Stimulated activated CD8-positive, alpha-beta memory T cell treated with anti-CD3 and anti-CD28 coated beads, Interleukin-2, amount 100 ng/mL, for 48 hours (primary cell): ENCODE results near the gene PAIP2.
"Not testable (repeated sequence)": the region's sequence is repeated elsewhere in the genome, so short reads cannot be mapped to it uniquely, and the experiment has no call there.

Source experiments
- DNase-seq, 2 donors: peaks; one replicate each; pipeline ENCODE4 v3.0.0-alpha.2; 2020; ENCODE audit warnings: low read depth in 2 of 2

Gene PAIP2

GRCh38 chr5:139315056-139315615, 26.5 kb upstream of the PAIP2 start:
- DNase-seq = no peak

GRCh38 chr5:139335811-139336210, 5.8 kb upstream of the PAIP2 start:
- no peak for DNase-seq

GRCh38 chr5:139340051-139340450, 1.6 kb upstream of the PAIP2 start:
- DNase-seq = no peak

DNA sequence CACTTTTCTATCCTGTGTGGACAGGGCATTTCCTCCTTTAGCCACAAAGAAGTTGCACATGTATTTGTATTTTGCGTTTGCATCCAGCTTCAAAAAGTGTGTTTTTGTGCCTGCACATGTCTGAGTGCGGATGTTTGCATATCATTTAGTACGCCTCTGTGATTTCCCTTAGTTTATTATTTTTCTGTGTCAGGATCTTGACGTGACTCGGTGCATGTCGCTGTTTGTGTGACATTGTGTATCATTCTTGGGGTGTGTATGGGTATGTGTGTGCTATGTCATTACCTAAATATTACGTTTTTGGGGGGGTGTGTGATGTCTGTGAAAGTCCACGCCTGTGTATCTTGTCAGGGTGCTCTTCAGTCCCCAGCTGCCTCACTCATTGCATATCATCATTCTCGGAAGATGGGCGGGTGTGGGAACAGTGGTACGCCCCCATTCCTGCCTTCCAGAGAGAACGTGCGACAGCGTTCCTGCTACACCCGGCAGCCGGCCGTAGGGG, 416 bp upstream of the PAIP2 start:
- DNase-seq = no peak

GRCh38 chr5:139342423-139342723, 719 bp downstream of the PAIP2 start:
- DNase-seq = peak in 1 of 2 donors; percentile 79

DNA sequence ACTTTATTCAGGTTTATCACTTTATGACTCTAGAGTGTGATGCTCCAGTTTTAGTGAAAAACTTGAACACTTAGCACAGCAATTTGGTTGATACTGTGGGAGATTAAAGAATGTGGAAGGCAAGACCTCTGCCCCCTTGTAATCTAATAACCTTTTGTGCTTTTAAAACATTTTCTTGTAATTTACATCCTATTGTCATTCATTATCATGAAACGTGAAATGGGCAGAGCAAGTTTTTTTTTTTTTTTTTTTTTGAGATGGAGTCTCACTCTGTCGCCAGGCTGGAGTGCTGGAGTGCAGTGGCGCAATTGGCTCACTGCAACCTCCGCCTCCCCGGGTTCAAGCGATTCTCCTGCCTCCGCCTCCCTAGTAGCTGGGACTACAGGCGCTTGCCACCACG, 1.8 kb downstream of the PAIP2 start:
- no peak for DNase-seq

DNA sequence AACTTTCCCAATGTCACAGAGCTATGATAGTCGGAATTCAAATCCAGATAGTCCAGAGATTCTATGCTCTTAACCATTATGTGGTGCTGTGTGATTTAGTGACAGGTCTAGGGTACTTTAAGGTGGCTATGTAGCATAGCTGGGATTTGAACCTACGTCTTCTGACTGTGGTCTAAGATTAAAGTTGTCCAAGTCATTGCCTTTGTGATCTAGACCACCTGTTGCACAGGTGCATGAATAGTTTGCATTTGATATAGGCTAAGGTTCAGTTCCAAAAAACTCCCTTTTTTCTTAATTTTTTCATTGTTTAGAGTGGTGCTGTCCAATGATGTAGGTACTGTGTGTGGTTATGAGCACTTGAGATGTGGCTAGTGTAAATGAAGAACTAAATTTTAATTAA, 2.5 kb downstream of the PAIP2 start:
- no peak for DNase-seq

GRCh38 chr5:139345442-139345841, 3.8 kb downstream of the PAIP2 start:
- DNase-seq = not testable (repeated sequence)

DNA sequence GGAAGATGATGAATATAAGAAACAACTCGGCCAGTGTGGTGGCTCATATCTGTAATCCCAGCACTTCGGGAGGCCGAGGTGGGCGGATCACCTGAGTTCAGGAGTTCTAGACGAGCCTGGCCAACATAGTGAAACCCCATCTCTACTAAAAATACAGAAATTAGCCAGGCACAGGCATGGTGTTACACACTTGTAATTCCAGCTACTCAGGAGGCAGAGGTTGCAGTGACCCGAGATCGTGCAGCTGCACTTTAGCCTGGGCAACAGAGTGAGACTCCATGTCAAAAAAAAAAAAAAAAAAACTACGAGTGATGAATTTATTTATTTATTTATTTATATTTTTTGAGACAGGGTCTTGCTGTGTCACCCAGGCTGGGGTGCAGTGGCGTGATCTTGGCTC, 6.2 kb downstream of the PAIP2 start:
- DNase-seq = not testable (repeated sequence)

DNA sequence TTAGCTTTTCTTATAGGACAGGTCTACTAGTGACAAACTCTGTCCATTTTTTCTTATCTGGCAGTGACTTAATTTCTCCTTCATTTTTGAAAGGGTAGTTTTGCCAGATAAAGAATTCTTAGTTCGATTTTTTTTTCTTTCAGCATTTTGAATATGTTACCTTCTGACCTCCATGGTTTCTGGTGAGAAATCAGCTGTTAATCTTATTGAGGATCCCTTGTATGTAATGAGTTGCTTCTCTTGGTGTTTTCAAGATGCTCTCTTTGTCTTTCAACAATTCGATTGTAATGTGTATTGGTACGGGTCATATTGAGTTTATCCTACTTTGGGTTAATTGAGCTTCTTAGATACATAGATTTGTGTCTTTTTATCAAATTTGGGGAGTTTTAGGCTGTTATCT, 12.5 kb downstream of the PAIP2 start:
- DNase-seq = no peak

- DNase-seq = not testable (repeated sequence)
Observed at GRCh38 chr5:139355900-139356299, 14.2 kb downstream of the PAIP2 start.

- no peak for DNase-seq
Observed at GRCh38 chr5:139358064-139358463, 16.4 kb downstream of the PAIP2 start.

GRCh38 chr5:139360384-139360783, 18.7 kb downstream of the PAIP2 start:
- no peak for DNase-seq

DNA sequence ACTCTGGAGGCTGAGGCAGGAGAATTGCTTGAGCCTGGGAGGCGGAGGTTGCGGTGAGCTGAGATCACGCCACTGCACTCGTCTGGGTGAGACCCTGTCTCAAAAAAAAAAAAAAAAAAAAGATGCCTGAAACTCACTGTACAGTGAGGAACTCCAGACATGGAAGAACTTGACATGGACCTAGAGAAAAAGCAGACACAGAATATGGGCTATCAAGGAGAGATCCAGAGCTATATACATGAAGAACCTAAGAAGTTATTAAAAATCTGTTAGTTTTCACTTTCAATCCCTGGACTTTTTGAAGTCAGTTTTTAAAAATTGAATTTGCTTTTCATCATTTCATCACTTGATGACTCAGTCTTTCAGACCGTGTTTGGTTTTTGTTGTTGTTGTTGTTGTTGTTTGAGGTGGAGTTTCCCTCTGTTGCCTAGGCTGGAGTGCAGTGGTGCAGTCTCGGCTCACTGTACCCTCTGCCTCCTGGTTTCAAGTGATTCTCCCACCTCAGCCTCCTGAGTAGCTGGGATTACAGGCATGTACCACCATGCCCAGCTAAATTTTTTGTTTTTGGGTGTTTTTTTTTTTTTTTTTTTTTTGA, 20.3 kb downstream of the PAIP2 start:
- DNase-seq = no peak

DNA sequence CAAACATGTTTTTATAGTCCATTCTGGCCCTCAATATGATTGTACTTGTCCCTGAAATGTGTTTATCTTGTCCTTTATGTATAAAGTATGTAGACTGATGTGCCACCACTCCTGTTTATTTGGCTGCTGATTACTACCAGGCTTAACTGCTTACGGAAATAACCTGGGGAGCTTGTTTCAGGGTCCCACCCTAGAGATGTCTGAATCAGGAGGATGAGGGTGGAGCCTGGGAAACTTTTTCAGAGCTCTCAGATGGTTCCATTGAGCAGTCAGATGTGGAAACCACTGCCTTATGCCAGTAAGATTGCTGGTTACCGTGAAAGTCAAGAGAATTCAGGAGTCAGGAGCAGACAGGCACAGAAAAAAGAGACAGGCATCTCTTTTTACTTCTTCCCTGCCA, 22.3 kb downstream of the PAIP2 start:
- DNase-seq = no peak

GRCh38 chr5:139364466-139364865, 22.8 kb downstream of the PAIP2 start:
- DNase-seq = no peak

- no peak for DNase-seq
Observed at GRCh38 chr5:139368613-139369012, 27.0 kb downstream of the PAIP2 start.

DNA sequence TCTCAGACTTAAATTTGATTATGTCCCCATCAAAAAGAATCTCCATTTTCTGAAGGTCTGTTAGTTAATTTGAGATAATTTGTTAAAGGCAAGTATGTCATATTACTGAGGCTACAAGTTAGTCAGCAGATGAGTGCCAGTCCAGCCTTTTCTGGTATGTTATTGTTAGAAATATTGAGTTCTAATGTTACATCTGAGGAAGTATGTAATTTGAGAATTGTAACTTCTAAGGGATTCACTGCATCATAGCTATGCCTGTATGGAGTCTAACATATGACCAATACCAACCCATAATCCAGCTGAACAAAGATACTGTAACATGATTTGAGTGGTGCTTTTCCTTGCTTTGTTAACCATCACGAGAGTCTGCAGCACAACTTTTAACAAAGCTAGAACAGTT, 27.5 kb downstream of the PAIP2 start:
- no peak for DNase-seq

DNA sequence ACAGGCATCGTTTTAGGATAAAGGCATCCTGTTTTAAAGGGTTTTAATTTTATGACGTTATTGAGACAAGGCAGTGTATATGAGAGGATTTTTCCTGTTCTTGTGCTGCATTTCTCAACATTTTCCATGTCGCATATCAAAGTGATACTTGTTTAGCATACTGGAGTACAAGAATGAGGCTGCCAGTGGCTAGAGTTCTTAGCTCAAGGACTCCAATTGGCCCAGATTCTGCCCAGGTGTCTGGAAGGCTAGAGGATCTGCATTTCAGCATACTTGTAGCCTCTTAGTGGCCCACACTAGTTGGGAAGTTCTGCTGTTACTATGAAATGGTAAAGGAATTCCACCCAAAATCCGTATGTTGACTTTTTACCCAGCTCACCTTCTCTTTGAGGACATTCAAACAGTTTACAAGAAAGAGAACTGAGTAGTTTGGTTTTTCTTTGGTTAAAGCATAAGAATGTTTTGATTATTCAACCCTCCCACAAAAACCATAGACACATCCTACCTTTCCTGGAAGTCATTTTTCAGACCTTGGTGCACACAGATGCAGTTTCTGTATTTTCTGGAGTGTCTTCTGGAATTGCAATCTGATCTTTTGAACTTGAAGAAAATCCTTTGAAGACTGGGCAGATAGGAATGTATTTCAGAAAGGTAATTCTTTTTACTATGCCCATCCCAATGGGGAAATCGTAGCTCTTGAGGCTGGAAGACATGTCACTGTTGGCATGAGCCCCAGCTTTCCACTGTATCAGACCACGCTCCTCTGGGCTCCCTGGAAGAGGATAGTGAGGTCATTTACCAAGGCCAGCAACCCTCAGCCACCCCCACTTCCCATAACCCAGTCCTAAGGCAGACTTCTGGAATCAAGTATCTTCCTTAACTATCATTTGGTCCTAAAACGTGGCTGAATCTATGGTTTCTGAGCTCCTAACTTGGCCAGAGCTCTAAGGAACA, 30.1 kb downstream of the PAIP2 start:
- DNase-seq = no peak

DNA sequence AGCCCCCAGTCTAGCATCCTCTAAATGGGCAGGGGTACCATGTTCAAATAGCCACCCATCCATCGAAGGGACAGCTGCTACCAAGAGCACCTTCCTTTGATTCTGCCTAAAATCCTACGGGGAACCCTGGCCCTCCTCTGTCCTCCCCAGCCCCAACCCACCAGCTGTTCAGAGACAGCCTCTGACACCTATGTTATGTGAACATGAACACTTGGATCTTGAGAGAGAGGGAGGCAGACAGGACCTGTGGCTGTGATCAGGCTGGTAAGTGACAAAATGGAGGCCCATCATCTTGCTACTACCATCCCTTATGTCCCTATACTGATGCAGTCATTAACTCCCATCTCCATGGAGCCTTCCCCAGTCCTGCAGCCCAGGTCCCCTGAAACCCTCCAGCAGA, 33.3 kb downstream of the PAIP2 start:
- DNase-seq = no peak

DNA sequence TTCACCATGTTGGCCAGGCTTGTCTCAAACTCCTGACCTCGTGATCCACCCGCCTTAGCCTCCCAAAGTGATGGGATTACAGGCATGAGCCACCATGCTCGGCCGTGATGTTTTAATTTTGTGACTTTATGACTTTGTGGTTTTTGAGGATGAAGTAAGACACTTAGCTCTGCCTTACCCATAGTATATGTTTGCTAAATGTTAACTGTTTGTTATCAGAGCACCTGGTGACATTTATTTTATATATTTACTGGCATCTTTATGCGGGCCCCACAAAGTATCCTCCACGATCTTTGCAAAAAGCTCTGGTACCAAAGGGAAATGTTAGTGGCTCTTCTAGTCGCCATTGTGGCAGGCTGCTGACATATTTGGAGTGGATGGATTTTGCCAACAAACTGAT, 34.7 kb downstream of the PAIP2 start:
- DNase-seq = no peak

GRCh38 chr5:139377226-139377625, 35.6 kb downstream of the PAIP2 start:
- DNase-seq = no peak
